SW 1271 (cell line): ENCODE data around the gene HMCN1.
A peak's percentile ranks its signal among the peaks of the same experiment; 100 is the strongest.

ENCODE experiments used
- DNase-seq, 2 experiments: peaks; one replicate each; lab custom pipeline; 2025; lab: John Stamatoyannopoulos, UW

Gene HMCN1

GRCh38 chr1:185966471-185966870, 232.3 kb downstream of the HMCN1 start:
- DNase-seq, result no peak

GRCh38 chr1:185969028-185969427, 234.8 kb downstream of the HMCN1 start:
- DNase-seq, result no peak

- no peak for DNase-seq
Observed at GRCh38 chr1:185969524-185969991, 235.4 kb downstream of the HMCN1 start.

- no peak for DNase-seq
Observed at GRCh38 chr1:185971688-185972087, 237.5 kb downstream of the HMCN1 start.

- DNase-seq, result no peak
Observed at GRCh38 chr1:185972096-185972850, 238.1 kb downstream of the HMCN1 start.

- DNase-seq, result no peak
Observed at GRCh38 chr1:185973645-185974044, 239.5 kb downstream of the HMCN1 start.

GRCh38 chr1:185974367-185975170, 240.4 kb downstream of the HMCN1 start:
- DNase-seq, result no peak

- DNase-seq, result no peak
Observed at GRCh38 chr1:185980891-185981290, 246.7 kb downstream of the HMCN1 start.

GRCh38 chr1:185984113-185984836, 250.1 kb downstream of the HMCN1 start:
- DNase-seq, result no peak

GRCh38 chr1:185987611-185988321, 253.6 kb downstream of the HMCN1 start:
- DNase-seq, result no peak

GRCh38 chr1:185990565-185990964, 256.4 kb downstream of the HMCN1 start:
- no peak for DNase-seq

GRCh38 chr1:185991266-185991665, 257.1 kb downstream of the HMCN1 start:
- DNase-seq, result no peak

- DNase-seq, result no peak
Observed at GRCh38 chr1:185996211-185996610, 262.0 kb downstream of the HMCN1 start.

- peak in 1 of 2 experiments; percentile 1 for DNase-seq
Observed at GRCh38 chr1:185998391-185998790, 264.2 kb downstream of the HMCN1 start.

- DNase-seq, result no peak
Observed at GRCh38 chr1:186002406-186002805, 268.2 kb downstream of the HMCN1 start.

GRCh38 chr1:186009039-186009737, 275.0 kb downstream of the HMCN1 start:
- DNase-seq, result no peak

- DNase-seq, result no peak
Observed at GRCh38 chr1:186014370-186015037, 280.3 kb downstream of the HMCN1 start.

GRCh38 chr1:186016856-186017255, 282.7 kb downstream of the HMCN1 start:
- no peak for DNase-seq

GRCh38 chr1:186022184-186022583, 288.0 kb downstream of the HMCN1 start:
- DNase-seq, result no peak

- DNase-seq, result no peak
Observed at GRCh38 chr1:186026946-186027345, 292.8 kb downstream of the HMCN1 start.

- no peak for DNase-seq
Observed at GRCh38 chr1:186027621-186028020, 293.4 kb downstream of the HMCN1 start.
